ENCODE measurements around the gene IQCN.

DNA sequence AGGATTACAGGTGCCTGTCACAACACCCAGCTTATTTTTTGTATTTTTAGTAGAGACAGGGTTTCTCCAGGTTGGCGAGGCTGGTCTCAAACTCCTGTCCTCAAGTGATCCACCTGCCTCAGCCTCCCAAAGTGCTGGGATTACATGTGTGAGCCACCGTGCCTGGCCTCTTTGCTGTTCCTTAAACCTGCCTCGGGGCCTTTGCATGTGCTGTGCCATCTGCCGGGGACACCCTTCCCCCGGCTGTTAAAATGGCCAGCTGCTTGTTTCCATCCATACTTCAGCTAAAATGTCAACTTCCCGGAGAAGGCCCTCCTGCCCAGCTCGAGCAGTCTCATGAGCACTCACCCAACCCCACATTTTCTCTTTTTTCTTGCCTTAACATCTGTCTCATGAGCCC is 29.0 kb downstream of the IQCN start:
- TF ChIP-seq, protein P1, sequence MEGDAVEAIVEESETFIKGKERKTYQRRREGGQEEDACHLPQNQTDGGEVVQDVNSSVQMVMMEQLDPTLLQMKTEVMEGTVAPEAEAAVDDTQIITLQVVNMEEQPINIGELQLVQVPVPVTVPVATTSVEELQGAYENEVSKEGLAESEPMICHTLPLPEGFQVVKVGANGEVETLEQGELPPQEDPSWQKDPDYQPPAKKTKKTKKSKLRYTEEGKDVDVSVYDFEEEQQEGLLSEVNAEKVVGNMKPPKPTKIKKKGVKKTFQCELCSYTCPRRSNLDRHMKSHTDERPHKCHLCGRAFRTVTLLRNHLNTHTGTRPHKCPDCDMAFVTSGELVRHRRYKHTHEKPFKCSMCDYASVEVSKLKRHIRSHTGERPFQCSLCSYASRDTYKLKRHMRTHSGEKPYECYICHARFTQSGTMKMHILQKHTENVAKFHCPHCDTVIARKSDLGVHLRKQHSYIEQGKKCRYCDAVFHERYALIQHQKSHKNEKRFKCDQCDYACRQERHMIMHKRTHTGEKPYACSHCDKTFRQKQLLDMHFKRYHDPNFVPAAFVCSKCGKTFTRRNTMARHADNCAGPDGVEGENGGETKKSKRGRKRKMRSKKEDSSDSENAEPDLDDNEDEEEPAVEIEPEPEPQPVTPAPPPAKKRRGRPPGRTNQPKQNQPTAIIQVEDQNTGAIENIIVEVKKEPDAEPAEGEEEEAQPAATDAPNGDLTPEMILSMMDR (conservative IDR thresholded peaks at IDR 0.05): no peak
- TF ChIP-seq ZFX (IDR thresholded peaks at IDR 0.05): no peak

Data from C4-2B (cell line).